Stimulated activated memory B cell treated with anti-CD40 and anti-IgM and Interleukin-4, amounts not matched to agents 10 μg/mL and 1 μg/mL and 100 μg/mL, for 72 hours (primary cell): ENCODE data around the gene HCK.
A peak's percentile ranks its signal among the peaks of the same experiment; 100 is the strongest.

Source experiments
- ATAC-seq: fragments of 150-1000 bp; cut with Tn5 transposase; 2 replicates; pipeline ENCODE4 v1.10.0; 2021
- H3K27ac Mint-ChIP-seq: one replicate; pipeline ENCODE4 v1.8.0; 2022; ENCODE audit warnings: mild to moderate bottlenecking, mixed read lengths
- H3K27me3 Mint-ChIP-seq: one replicate; pipeline ENCODE4 v1.8.0; 2022; ENCODE audit warnings: mixed read lengths
- H3K36me3 Mint-ChIP-seq: one replicate; pipeline ENCODE4 v1.8.0; 2022; ENCODE audit warnings: mixed read lengths
- H3K4me1 Mint-ChIP-seq: one replicate; pipeline ENCODE4 v1.8.0; 2022; ENCODE audit warnings: mixed read lengths
- H3K4me3 Mint-ChIP-seq: one replicate; pipeline ENCODE4 v1.8.0; 2022; ENCODE audit warnings: mild to moderate bottlenecking, moderate library complexity, mixed read lengths
- H3K9me3 Mint-ChIP-seq: one replicate; pipeline ENCODE4 v1.8.0; 2022; ENCODE audit warnings: mixed read lengths

Gene HCK

DNA sequence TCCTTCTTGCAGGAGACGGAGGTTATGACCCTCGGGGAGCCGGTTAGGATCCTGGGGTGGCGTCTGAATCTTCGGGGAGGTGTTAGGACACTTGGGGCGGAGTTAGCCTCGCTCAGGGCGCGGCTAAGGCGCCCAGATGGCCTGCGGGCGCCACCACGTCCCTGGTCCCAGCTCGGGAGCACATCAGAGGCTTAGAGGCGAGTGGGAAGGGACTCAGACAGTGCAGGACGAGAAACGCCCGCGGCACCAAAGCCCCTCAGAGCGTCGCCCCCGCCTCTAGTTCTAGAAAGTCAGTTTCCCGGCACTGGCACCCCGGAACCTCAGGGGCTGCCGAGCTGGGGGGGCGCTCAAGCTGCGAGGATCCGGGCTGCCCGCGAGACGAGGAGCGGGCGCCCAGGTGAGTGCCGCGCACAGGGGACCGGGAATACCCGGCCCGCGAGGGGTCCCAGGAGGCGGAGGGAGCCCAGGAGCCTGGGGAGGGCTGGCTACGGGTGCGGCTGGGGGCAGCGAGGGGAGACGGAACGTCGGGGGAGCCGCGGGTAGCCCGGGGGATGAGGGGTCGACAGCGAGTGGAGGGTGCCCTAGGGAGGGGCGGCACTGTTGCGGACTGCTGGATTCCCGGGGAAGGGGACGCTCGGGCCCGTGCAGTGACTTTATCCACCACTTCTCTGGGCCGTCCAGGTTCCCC, at the start of gene HCK:
Gene HCK, plus strand, starts transcription at position 153 of the 688 bp plus-strand sequence.
- no peaks in the 10 kb centered on the region for H3K36me3 Mint-ChIP-seq
- H3K27ac Mint-ChIP-seq, result peak within 1 kb of the TSS; percentile 86
- H3K4me1 Mint-ChIP-seq, result peaks cover 26% of the 10 kb centered on the region
- ATAC-seq, result peak; percentile 77
- no peaks in the 10 kb centered on the region for H3K27me3 Mint-ChIP-seq
- H3K4me3 Mint-ChIP-seq, result peak within 1 kb of the TSS; percentile 81
- no peaks in the 10 kb centered on the region for H3K9me3 Mint-ChIP-seq

DNA sequence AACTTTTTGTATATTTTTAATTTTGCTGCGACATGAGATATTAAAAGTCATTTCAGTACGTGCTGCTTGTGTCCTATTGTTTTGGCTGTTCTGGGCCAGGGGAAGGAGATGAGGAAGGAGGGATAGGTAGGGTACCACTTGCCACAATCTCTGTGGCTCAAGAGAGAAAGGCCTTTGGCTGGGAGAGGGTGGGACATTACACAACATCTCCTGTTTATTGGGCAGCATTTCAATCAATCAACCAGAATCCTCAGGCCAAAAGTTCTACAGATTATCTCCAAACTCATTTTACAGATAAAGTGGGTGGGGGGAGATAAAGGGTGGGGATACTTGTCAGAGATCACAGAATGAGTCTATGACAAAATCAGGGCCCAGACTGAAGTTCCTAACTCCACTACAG, 48.7 kb upstream of the HCK start:
- Mint-ChIP-seq H3K9me3 (no peaks in the 10 kb centered on the region), H3K4me3 (no peak overlapping the region), H3K4me1 (no peaks in the 10 kb centered on the region), H3K36me3 (no peaks in the 10 kb centered on the region), H3K27me3 (peaks cover 29% of the 10 kb centered on the region), H3K27ac (no peak overlapping the region)
- ATAC-seq, result no peak

DNA sequence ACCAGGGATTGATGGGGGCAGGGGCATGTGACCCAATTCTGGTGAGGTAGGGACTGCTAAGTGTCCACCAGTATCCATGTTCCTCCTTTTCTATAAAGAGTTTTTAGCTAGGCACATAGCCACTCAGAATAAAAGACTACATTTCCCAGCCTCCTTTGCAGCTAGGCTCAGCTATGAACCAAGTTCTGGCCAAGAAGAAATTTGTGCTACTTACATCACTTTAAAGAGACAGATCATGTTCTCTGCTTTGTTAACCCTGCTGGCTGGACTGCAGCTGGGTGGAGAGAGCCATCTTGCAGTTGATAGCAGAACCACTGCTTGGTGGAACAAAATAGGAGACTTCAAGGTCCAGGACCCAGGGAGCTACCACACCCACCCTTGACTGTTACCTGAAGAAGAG, 47.1 kb upstream of the HCK start:
- ATAC-seq, result no peak
- no peaks in the 10 kb centered on the region for H3K9me3 Mint-ChIP-seq
- H3K4me3 Mint-ChIP-seq, result no peak overlapping the region
- H3K36me3 Mint-ChIP-seq, result no peaks in the 10 kb centered on the region
- H3K27ac Mint-ChIP-seq, result no peak overlapping the region
- H3K27me3 Mint-ChIP-seq, result peaks cover 39% of the 10 kb centered on the region
- H3K4me1 Mint-ChIP-seq, result no peaks in the 10 kb centered on the region

- no peak overlapping the region for H3K27ac Mint-ChIP-seq
- no peaks in the 10 kb centered on the region for H3K4me1 Mint-ChIP-seq
- H3K27me3 Mint-ChIP-seq, result peaks cover 48% of the 10 kb centered on the region
- H3K4me3 Mint-ChIP-seq, result no peak overlapping the region
- H3K9me3 Mint-ChIP-seq, result no peaks in the 10 kb centered on the region
- H3K36me3 Mint-ChIP-seq, result no peaks in the 10 kb centered on the region
- no peak for ATAC-seq
Observed at GRCh38 chr20:32006053-32006452, 46.0 kb upstream of the HCK start.

GRCh38 chr20:32006841-32007786, 44.9 kb upstream of the HCK start:
- Mint-ChIP-seq H3K36me3 (no peaks in the 10 kb centered on the region), H3K9me3 (no peaks in the 10 kb centered on the region), H3K27me3 (peaks cover 48% of the 10 kb centered on the region), H3K4me3 (no peak overlapping the region), H3K27ac (no peak overlapping the region), H3K4me1 (no peaks in the 10 kb centered on the region)
- no peak for ATAC-seq

GRCh38 chr20:32007787-32008616, 44.0 kb upstream of the HCK start:
- Mint-ChIP-seq H3K9me3 (no peaks in the 10 kb centered on the region), H3K4me1 (no peaks in the 10 kb centered on the region), H3K4me3 (no peak overlapping the region), H3K36me3 (no peaks in the 10 kb centered on the region), H3K27me3 (peaks cover 42% of the 10 kb centered on the region), H3K27ac (no peak overlapping the region)
- ATAC-seq, result no peak

GRCh38 chr20:32009564-32009963, 42.5 kb upstream of the HCK start:
- no peak overlapping the region for H3K4me3 Mint-ChIP-seq
- no peaks in the 10 kb centered on the region for H3K4me1 Mint-ChIP-seq
- peaks cover 41% of the 10 kb centered on the region for H3K27me3 Mint-ChIP-seq
- ATAC-seq, result no peak
- H3K9me3 Mint-ChIP-seq, result no peaks in the 10 kb centered on the region
- no peaks in the 10 kb centered on the region for H3K36me3 Mint-ChIP-seq
- H3K27ac Mint-ChIP-seq, result no peak overlapping the region

DNA sequence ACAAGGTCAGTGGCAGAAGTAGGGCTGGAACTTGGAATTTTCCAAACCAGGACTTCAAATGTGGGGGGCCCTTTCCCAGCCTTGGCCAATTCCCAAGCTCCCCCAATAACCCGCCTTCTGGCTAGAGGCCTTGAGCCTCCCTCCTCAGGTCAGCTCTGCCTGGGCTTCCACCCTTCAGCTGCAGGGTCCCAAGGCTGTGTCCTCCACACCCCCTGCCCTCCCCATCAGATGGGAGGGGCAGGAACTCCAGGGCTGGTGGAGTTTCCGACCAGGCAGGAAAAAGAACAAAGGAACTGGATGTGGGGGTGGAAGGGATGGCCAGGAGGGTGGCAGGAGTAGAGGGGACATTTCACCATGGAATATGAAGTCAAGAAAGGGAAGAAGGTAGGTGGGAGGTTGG, 41.9 kb upstream of the HCK start, which contains the start of gene CCM2L:
Gene CCM2L, plus strand, starts transcription at position 338 of the 400 bp plus-strand sequence. Its CDS starts 17 bp downstream, at position 355.
- no peaks in the 10 kb centered on the region for H3K9me3 Mint-ChIP-seq
- H3K27ac Mint-ChIP-seq, result no peak within 1 kb of the TSS
- no peak within 1 kb of the TSS for H3K4me3 Mint-ChIP-seq
- peaks cover 46% of the 10 kb centered on the region for H3K27me3 Mint-ChIP-seq
- H3K36me3 Mint-ChIP-seq, result no peaks in the 10 kb centered on the region
- ATAC-seq, result no peak
- no peaks in the 10 kb centered on the region for H3K4me1 Mint-ChIP-seq

- Mint-ChIP-seq H3K9me3 (no peaks in the 10 kb centered on the region), H3K36me3 (no peaks in the 10 kb centered on the region), H3K27ac (no peak overlapping the region)
Observed at GRCh38 chr20:32010666-32011065, 41.4 kb upstream of the HCK start.

DNA sequence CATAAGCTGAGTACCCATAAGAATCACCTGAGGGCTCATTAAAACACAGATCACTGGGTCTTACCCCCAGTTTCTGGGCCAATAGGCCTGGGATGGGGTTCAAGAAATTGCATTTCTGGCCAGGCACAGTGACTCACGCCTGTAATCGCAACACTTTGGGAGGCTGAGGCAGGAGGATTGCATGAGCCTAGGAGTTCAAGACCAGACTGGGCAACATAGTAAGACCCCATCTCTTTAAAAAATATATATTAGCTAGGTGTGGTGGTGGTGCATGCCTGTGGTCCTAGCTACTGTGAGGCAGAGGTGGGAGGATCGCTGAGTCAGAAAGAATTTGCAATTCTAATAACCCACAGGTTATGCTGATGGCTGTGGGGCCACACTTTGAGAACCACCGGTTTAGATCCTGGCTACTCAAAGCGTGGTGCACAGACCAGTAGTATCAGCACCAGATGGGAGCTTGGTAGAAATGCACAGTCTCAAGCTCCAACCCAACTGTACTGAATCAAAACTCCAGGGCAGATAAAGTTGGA, 39.8 kb upstream of the HCK start:
- Mint-ChIP-seq H3K36me3 (no peaks in the 10 kb centered on the region), H3K27ac (no peak overlapping the region), H3K4me1 (no peaks in the 10 kb centered on the region), H3K27me3 (peaks cover 48% of the 10 kb centered on the region), H3K4me3 (no peak overlapping the region), H3K9me3 (no peaks in the 10 kb centered on the region)
- ATAC-seq, result no peak

More at GRCh38 chr20:32010666-32011065, 41.4 kb upstream of the HCK start:
- no peak overlapping the region for H3K4me3 Mint-ChIP-seq
- no peak for ATAC-seq
- H3K27me3 Mint-ChIP-seq, result peaks cover 52% of the 10 kb centered on the region
- no peaks in the 10 kb centered on the region for H3K4me1 Mint-ChIP-seq

DNA sequence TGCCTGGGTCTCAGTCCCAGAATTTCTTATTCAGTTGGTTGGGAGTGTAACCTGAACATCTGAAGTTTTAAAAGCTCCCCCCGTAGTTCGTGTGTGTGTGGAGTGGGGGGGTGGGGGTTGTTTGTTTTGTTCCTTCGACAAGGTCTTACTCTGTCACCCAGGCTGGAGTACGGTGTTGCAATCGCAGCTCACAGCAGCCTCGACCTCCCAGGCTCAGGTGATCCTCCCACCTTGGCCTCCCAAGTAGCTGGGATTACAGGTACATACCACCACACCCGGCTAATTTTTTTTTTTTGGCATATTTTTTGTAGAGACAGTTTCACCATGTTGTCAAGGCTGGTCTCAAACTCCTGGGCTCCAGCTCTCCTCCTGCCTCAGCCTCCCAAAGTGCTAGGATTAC, 38.7 kb upstream of the HCK start:
- Mint-ChIP-seq H3K9me3 (no peaks in the 10 kb centered on the region), H3K27me3 (peaks cover 52% of the 10 kb centered on the region), H3K27ac (no peak overlapping the region), H3K4me3 (no peak overlapping the region), H3K36me3 (no peaks in the 10 kb centered on the region), H3K4me1 (peaks cover 8% of the 10 kb centered on the region)
- ATAC-seq, result no peak

GRCh38 chr20:32017711-32018251, 34.3 kb upstream of the HCK start:
- no peaks in the 10 kb centered on the region for H3K36me3 Mint-ChIP-seq
- peak; percentile 31 for ATAC-seq
- H3K27ac Mint-ChIP-seq, result peak overlapping the region; percentile 38
- H3K9me3 Mint-ChIP-seq, result no peaks in the 10 kb centered on the region
- H3K4me1 Mint-ChIP-seq, result peaks cover 24% of the 10 kb centered on the region
- peaks cover 76% of the 10 kb centered on the region for H3K27me3 Mint-ChIP-seq
- H3K4me3 Mint-ChIP-seq, result peak overlapping the region; percentile 63

DNA sequence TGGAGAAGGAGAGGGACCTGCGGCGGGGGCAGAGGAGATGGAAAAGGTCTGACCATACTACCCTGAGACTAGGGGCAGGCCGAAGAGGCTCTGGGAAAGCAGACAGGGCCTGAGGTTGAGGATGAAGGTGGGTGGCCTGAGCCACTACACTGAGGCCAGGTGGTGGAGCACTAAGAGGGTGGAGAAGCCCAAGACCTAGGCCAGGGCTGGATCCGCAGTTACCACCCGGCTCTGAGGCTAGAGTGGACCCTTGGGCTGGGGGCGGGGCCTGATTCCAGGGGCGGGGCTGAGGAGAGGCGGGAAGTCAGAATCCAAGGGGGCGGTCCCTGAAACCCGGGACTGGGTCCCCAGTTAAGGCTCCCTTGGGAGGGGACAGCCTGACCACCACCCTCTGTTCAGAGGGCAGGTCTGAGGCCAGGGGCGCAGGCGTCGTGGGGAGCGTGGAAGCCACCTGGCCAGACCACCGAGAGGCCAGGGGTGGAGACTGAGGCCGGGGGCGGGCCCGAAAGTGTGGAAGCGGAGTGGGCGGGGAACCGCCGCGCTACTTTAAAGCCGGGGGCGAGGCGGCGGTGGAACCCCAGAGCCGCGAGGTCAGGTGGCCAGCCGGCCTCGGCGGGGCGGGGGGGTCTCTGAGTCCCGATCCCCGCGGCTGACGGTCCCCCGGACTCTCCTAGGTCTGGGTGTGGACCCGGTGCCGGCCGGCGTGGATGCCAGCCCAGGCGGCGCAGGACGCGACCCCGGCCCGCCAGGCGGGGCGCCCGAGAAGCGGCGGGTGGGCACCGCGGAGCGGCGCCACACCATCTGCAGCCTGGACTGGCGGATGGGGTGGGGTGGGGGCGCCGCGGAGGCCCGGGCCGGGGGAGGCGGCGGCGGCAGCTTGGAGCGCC, 33.5 kb upstream of the HCK start:
- Mint-ChIP-seq H3K4me1 (peaks cover 24% of the 10 kb centered on the region), H3K27ac (peak overlapping the region; percentile 38), H3K4me3 (peak overlapping the region; percentile 90), H3K36me3 (no peaks in the 10 kb centered on the region), H3K9me3 (no peaks in the 10 kb centered on the region), H3K27me3 (peaks cover 83% of the 10 kb centered on the region)
- ATAC-seq, result peak; percentile 75

- Mint-ChIP-seq H3K36me3 (no peaks in the 10 kb centered on the region), H3K4me1 (peaks cover 24% of the 10 kb centered on the region), H3K27me3 (peaks cover 88% of the 10 kb centered on the region), H3K4me3 (peak overlapping the region; percentile 77), H3K27ac (no peak overlapping the region), H3K9me3 (no peaks in the 10 kb centered on the region)
- no peak for ATAC-seq
Observed at GRCh38 chr20:32019156-32019510, 32.9 kb upstream of the HCK start.
